Effector memory CD8-positive, alpha-beta T cell (primary cell): ENCODE measurements around the gene AKAP10.

Experiments
- ATAC-seq: fragments of 150-1000 bp; cut with Tn5 transposase; replicated peaks from 2 replicates; pipeline ENCODE4 v1.10.0; 2021; ENCODE audit warnings: mild to moderate bottlenecking, moderate library complexity
- DNase-seq, 3 experiments: peaks; one replicate each; pipeline ENCODE4 v3.0.0; 2021
- H3K27ac Mint-ChIP-seq, 2 donors: one replicate each; pipeline ENCODE4 v1.8.0; 2022; ENCODE audit warnings: mild to moderate bottlenecking in 2 of 2, mixed read lengths in 2 of 2, moderate library complexity in 2 of 2
- H3K27me3 Mint-ChIP-seq, 2 donors: one replicate each; pipeline ENCODE4 v1.8.0; 2022; ENCODE audit warnings: mixed read lengths in 2 of 2
- H3K36me3 Mint-ChIP-seq: one replicate; pipeline ENCODE4 v1.8.0; 2022; ENCODE audit warnings: mild to moderate bottlenecking, moderate library complexity, mixed read lengths; ENCODE audit not compliant: insufficient read depth
- H3K4me1 Mint-ChIP-seq, 2 donors: one replicate each; pipeline ENCODE4 v1.8.0; 2022; ENCODE audit warnings: low read depth in 2 of 2, mixed read lengths in 2 of 2
- H3K4me3 Mint-ChIP-seq, 2 donors: one replicate each; pipeline ENCODE4 v1.8.0; 2022; ENCODE audit warnings: mild to moderate bottlenecking in 2 of 2, mixed read lengths in 2 of 2, moderate library complexity in 2 of 2
- H3K9me3 Mint-ChIP-seq, 2 donors: one replicate each; pipeline ENCODE4 v1.8.0; 2022; ENCODE audit warnings: mixed read lengths in 2 of 2

Gene AKAP10

GRCh38 chr17:19857640-19858039 is 120.0 kb downstream of the AKAP10 start:
- no peak for DNase-seq
- H3K27me3 Mint-ChIP-seq = no peaks in the 10 kb centered on the region
- ATAC-seq = no peak
- H3K4me3 Mint-ChIP-seq = no peak overlapping the region
- H3K9me3 Mint-ChIP-seq = no peaks in the 10 kb centered on the region
- H3K27ac Mint-ChIP-seq = no peak overlapping the region
- H3K36me3 Mint-ChIP-seq = peaks cover 24% of the 10 kb centered on the region
- peaks cover 0 to 4% of the 10 kb centered on the region in 2 donors for H3K4me1 Mint-ChIP-seq
